ENCODE measurements around the gene AQP12B.
A peak's percentile ranks its signal among the peaks of the same experiment; 100 is the strongest.

GRCh38 chr2:240722796-240723735 lies 40.4 kb upstream of the AQP12B start:
- TF ChIP-seq CTCF (IDR thresholded peaks at IDR 0.05; ENCODE audit: poor library complexity, severe bottlenecking) (no peak), REST (IDR thresholded peaks at IDR 0.05; ENCODE audit: borderline replicate concordance) (no peak), SMC3 (conservative IDR thresholded peaks at IDR 0.05; ENCODE audit: poor library complexity) (no peak), EP300 (conservative IDR thresholded peaks at IDR 0.05; ENCODE audit: poor library complexity, severe bottlenecking) (no peak), EZH2 (IDR thresholded peaks at IDR 0.05; ENCODE audit: borderline replicate concordance, insufficient read depth, low read length, poor library complexity, severe bottlenecking) (no peak), POLR2AphosphoS5 (IDR thresholded peaks at IDR 0.05) (peak; percentile 1), TAF1 (IDR thresholded peaks at IDR 0.05; ENCODE audit: low read depth) (no peak), RAD21 (conservative IDR thresholded peaks at IDR 0.05) (no peak)
